Measurements from ENCODE around the gene EMC1.
A peak's percentile ranks its signal among the peaks of the same experiment; 100 is the strongest.
"Not testable (repeated sequence)": the region's sequence is repeated elsewhere in the genome, so short reads cannot be mapped to it uniquely, and the experiment has no call there.

The EMC1 gene

DNA sequence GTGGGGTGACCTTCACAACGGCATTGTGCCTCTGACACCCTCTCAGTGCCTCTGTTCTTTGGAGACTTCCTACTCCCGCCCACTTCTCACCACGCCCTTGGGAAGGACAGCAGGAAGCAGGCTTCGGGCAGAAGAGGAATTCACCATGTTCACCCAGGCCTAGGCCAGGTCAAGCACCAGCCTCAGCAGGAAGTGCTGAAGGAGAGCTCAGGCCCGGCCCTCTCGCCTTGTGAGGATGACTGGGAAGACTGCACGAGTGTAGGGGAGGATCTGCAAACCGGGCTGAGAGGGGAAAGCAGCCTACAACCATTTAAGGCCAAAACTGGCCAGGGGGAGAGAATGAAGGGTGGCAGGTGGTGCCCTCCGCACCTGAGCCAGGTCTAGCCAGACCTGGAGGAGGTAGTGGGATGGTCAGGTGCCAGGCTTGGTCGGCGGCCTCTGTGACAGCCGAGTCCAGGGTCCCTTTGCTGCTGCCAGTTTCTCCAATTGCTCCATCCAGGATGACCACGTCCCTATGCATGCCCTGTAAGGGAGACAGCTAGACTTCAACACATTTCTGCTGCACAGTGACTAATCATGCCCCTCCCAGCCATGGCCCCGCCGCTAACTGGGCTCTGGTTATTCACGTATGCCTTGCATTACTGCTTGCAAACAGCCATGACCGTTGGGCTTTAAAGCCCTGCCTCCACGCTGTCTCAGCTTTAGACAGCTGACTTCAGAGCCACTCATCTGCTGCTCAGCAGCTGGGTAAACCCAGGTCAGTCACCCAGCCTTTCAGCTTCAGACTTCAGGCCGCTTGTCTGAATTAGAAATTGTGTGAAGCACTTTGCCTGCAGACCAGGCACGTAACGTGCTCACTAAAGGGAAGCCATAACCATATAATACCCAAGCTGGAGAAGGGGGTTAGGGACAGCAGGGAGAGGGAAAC is 9.2 kb upstream of the EMC1 start:
- no peak for DNase-seq (ENCODE audit: low read depth)

DNA sequence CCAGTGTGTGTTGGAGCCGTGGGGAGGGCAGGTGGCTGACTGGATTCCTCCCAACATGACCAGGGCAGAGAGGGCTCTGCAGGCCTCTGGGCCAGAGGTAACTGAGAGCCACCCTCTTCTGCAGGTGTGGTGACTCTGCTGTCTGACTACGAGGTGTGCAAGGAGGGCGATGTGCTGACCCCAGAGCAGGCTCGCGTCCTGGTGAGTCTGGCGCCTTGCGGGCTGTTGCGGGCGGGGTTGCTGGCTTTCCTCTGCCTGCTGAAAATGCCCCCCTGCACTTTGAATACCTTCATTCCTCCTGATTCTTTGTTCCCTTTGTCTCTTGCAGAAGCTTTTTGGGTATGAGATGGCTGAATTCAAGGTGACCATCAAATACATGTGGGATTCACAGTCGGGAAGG is 7.0 kb upstream of the EMC1 start:
- DNase-seq (ENCODE audit: low read depth) = no peak

DNA sequence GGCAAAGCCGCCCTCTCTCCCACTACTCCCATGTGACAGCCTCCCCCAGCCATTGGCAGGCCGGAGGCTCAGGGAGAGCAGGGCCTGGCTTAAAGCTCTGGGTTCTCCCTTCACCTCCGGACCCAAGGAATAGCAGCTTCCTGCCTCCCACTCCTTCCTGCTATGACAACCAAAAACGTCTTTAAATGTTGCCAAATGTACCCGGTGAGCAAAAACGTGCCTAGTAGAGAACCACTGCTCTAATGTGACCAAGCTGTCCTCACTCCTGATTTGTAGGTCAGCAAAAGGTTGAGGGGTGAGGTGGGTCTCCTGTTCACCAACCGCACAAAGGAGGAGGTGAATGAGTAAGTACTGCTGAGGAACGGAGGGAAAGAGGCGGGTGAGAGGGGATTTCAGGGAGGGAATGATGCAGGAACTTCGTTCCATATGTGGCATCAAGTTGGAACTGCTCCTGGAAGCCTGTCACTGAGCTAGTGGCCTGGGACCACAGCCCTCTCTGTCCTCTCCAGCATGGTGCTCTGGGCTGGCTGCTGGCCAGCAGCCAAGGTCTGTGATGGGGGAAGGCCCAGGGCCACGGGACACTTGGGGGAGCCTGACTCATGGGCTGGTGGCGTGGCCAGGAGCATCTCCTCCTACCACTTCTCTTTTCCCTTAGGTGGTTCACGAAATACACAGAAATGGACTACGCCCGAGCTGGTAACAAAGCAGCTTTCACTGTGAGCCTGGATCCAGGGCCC is 6.0 kb upstream of the EMC1 start:
- no peak for DNase-seq (ENCODE audit: low read depth)

DNA sequence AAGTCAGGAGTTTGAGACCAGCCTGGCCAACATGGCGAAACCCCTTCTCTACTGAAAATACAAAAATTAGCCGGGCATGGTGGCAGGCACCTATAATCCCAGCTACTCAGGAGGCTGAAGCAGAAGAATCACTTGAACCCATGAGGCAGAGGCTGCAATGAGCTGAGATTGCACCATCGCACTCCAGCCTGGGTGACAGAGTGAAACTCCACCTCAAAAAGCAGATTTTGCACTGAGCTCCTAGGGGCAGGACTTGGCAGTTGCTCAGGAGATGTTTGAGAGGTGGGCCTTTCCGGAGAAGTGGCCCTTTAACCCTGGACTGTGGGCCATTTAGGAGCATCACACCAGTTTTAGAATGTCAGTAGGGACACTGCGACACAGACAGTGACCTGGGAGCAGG is 5.0 kb upstream of the EMC1 start:
- not testable (repeated sequence) for DNase-seq (ENCODE audit: low read depth)

DNA sequence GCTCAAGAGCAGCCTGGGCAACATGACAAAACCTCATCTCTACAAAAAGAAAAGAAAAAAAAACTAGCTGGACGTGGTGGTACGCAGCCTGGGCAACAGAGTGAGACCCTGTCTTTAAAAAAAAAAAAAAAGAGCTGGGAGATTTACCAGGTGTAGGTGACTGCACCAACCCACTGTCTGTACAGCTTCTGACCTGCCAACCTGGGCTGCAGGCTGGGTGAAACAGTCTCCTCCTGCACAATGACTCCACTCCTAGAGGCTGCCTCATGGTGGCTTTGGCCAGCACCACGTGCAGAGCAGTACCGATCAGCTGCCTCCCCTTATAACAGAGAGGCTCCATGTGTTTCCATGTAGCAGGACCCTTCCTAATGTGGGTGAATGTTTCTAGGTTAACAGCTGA is 4.0 kb upstream of the EMC1 start:
- no peak for DNase-seq (ENCODE audit: low read depth)

DNA sequence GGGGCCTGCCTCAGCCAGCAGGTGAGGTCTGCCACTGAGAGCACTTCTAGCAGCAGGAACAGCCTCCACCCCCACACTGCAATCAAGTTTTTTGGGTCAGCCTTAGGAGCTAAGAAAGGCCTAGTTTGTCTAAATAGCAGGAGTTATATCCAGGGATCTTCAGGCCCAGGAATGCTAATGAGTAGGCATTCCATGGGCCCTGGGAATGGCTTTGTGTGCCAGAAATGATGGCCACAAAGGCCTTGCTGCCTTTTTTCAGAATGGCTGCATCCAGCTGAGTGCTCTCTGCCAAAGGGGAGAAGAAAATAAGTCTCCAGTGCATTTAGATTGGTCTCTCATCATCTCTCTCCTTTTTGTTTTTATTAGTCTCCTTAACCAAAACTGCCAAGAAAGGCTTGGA is 3.1 kb upstream of the EMC1 start:
- no peak for DNase-seq (ENCODE audit: low read depth)

DNA sequence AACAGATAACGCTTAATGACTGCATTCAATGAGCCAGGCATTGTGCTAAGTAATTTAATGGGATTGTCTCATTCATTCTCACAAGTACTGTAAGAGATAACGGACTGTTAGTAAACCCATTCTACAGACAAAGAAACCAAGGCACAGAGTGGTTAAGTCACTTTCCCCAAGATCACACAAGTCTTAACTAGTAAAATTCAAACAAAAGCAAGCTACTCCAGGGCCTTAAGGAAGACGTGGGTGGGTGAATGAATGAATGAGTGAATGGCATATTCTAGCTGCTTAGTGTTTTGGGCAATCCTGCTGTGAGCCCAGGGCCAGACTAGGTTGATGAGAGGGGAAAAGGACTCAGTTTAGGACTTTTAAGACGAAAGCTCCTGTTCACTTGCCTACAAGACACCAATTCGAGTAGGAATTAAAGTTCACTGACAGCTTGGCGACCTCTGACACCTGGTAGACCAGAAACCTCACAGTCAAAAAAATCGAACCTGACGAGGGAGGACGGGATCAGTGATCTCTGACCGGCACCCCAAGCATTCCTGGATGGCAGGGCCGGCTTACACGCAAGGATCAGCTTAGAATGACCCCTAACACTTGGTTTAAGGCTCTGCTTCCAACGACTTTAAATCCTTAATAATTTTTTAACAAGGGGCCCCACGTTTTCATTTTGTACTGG is 557 bp downstream of the EMC1 start:
- DNase-seq (ENCODE audit: low read depth) = no peak

DNA sequence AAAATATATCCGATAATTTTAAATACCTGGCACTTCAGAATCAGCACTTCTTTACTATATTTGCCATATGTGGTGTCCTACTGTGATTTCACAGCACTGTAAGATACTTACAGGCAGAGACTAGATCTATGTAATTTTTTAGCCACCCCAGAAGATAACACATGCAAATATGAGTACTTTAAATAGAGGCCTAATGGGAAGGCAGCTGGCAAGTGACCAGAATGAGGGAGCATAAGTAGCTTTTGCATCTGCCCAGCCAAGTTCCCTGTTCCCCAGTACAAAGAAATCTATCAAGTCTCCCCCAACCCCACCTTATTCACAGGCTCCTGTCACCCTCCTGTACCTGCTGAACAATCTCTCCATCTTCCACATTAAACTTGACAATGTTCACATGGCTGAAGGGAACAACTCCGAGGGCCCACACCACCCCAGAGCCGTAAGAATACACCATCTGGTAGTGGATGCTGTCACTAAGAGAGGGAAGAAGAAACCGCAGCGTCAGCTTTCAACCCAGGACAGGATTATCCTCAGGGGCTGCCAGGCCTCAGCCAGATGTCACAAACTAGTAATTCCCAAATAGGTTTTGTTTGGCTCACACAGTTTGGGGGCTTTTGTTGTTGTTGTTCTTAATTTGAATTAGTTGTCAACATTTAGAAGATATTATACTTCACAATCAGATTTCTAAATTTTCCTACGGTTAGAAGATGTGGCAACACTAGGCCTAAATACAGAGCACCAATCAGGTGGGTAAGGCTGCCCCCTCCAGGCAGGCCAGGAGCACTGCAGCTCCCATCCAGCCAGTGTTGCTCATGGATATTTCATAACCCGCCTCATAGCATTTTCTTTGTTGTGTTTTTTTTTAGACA is 10.4 kb downstream of the EMC1 start:
- peak; percentile 47 for DNase-seq (ENCODE audit: low read depth)

DNA sequence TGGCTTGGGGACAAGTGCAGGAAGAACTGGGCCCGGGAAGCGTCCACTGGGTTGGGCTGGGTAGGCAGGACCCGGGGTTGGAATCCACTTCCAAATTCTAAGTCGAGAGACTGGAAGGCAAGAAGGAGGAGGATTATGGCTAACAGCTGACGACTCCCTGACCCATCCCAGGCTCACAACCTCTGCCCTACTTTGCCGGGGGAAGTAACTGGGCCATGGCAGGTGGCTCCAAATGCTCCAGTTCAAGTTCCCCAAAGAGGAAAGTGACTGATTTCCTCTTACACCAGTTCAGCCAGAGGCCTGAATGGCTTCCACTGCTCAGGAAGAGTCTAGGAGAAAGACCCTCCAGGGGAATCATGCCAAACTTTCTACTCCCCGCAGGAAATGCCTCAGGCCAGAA is 11.4 kb downstream of the EMC1 start:
- DNase-seq (ENCODE audit: low read depth) = no peak

DNA sequence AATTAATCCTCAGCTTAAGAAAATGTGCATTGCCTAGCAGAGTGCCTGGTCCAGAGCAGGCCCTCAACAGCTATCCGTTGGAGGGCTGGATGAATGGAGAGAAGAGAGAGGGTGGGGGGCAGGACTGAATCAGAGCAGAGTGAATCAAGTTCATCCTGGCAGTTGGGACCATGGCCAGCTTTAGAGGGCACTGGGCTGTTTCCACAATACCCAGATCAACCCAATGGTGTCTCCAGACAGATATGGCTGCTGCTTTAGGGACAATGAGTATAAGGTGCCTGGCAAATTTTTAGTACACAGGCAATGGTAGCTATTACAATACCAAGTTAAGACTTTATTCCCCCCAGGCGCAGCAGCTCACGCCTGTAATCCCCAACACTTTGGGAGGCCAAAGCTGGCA is 17.1 kb downstream of the EMC1 start:
- no peak for DNase-seq (ENCODE audit: low read depth)

DNA sequence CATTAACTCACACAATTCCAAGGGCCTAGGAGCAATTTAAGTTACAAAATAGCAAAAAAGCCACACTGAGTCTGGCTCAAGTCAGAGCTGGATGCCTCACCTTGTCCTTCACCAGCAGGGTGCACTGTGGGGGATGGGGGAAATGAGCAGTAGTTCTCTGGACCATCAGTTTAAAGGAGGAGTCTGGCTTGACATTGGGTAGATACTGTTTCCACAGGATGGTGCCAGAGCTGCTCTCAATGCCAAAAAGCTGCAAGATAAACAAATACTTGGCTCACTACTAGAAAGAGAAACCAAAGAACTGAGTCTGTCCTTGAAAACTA is 18.8 kb downstream of the EMC1 start:
- no peak for DNase-seq (ENCODE audit: low read depth)

DNA sequence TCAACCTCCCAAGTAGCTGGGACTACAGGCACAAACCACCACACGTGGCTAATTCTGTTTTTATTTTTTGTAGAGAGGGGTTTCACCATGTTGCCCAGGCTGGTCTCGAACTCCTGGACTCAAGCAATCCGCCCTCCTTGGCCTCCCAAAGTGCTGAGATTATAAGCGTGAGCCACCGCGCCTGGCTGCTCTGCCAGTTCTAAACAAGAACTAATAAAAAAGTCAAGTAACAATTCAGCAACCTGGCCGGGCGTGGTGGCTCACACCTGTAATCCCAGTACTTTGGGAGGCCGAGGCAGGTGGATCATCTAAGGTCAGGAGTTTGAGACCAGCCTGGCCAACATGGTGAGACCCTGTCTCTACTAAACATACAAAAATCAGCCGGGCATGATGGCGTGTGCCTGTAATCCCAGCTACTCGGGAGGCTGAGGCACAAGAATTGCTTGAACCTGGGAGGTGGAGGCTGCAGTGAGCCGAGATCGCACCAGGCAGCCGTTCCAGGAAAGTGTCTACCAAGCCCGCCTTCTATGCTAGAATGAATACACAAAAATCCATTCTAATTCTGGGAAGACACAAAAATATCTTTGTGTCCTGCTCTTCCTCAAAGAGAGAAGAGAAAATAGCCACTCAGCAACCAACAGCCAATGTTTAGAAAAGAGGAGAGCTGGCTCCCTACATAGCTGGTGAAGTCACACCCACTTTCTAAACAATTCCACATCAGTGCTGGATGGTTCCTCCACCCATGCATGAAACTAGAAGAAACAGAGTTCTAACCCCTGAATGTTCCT is 19.4 kb downstream of the EMC1 start:
- DNase-seq (ENCODE audit: low read depth) = not testable (repeated sequence)

DNA sequence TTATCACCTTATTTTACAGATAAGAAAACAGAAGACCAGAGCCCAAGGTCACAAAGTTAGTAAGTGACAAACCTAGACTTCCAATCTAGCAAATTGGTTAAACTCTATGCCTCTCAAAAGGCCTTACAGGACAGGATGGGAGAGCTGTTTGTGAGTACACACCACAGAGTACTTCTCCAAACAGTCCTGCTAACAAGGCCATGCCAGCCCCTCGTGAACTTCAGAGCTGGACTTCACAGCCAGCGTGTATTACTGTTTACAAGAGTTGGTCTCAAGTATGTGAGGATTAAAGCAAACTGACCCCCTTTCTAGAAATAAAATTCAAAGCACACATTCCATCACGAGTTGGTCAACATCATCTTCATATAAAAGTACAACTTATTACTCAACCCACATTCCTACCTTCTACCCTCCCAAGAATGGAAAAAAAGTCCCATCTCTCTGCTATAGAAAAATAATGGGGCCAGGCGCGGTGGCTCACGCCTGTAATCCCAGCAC is 21.4 kb downstream of the EMC1 start:
- no peak for DNase-seq (ENCODE audit: low read depth)

DNA sequence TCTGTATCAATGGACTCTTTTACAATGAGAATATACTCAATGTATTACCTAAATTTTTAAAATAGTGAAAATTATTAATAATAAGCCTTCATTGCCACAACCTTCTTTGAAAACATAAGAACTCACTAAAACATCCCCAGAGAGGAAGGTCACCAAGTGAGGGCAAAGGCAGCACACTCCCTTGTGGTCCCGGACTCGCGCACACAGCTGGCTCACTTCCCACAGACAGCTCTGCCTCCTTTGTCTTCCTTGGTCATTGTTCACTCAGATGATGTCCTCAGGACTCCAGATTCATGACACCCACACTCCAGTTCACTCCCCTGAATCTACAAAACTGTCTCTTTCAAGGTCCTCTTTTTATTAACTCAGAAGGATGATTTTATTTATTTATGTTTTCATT is 22.1 kb downstream of the EMC1 start:
- no peak for DNase-seq (ENCODE audit: low read depth)

DNA sequence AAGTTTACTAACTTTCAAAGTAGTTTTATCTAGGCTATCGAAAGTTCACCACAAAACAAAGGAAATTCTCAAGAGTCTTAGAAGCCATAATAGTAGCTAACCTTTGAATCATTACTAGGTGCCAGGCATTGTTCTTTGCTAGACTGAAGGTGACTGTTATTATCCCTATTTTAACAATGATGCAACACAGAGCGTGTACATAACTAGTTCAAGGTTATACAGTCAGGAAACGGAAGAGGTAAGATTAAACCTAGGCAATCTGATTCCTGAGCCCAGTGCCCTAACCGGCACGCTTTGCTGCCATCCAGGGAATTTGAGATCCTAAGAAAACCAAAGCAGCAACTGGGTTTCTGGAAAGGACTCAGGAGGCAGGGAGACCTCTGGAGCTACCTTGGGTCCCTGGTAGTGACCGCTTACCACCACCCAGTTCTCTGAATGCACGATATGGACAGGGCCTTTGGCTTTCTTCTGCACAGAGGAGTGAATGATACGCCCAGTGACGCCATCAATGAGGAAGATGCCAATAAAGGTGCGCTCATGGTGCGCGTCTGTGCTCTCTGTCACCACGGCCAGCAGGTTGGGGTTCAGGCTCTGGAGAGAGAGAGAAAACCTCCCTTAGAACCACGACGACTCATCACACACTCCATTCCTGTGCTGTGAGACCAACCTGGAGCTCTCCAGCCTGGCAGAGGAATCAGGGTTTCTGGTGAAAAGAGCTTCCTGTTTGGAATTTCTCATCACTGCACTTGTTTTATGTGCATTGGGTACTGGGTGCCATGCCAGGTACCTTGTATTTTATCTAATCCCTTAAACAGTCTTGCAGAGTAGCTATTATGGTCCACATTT is 28.1 kb downstream of the EMC1 start:
- DNase-seq (ENCODE audit: low read depth) = no peak

DNA sequence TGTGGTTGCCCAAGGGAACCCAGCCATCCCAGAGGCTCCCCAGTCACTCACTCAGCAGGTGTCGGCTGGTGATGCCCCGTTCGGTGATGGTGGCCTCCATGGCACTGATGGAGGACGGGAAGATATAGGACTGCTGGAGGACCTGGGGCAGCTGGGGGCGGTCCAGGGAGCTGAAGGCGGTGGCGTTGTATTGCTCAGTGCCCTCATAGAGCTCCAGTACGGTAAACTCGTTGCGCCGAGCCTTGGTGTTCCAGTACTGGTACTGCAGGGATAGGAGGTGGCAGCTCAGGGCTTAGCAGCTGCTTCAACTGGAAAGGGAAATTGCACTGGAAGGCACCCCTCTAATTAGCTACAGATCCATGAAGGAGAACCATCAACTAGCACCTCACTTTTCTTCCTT is 28.8 kb downstream of the EMC1 start:
- no peak for DNase-seq (ENCODE audit: low read depth)

DNA sequence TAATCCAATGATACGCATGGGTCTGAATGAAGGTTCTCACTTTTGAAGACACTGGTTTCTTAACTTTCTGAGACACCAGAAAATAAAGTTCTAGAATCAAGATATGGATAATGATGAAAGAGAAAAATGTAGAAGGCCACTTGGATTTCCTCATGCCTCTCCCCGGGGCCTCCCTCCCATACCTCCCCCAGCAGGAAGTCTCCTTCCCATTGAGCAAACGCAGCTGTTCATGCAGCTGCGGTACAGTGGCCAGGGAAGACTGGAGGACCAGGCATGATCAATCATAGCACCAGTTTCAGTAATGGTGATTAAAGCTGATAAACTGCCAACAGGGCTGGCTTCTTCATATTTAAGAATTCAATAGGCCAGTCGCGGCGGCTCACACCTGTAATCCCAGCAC is 30.3 kb downstream of the EMC1 start:
- no peak for DNase-seq (ENCODE audit: low read depth)

DNA sequence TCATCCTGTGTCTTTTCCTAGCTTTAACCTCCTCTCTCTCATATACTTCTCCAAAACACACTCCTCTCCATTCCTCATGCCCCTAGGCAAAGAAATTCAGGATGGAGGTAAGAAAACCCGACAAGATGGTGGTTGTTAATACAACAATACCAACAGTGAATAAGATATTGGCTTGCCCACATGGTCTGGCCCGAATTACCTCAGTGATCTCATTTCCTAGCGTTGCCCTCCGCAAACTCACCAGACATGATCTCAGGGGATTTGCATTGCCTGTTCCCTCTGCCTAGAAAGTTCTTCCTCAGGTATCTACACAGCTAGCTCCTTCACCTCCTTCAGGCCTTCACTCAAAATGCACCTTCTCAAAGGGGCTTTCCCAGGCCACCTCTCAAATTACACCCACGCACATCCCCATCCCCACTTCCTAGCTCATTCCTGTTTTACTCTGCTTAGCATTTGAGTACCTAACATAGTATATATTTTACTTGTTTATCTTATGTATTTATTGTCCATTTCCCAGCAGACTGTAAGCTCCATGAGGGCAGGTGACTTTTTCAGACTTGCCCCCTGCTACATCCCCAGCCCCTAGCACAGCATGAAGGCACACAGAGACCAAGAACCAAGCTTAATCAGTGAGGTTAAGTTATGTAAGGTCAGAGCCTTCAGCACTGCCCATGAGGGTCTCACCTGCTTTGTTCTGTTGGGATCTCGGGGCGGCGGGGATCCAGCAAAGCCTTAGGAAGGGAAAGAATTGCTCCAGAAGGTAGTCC is 31.1 kb downstream of the EMC1 start:
- DNase-seq (ENCODE audit: low read depth) = no peak

DNA sequence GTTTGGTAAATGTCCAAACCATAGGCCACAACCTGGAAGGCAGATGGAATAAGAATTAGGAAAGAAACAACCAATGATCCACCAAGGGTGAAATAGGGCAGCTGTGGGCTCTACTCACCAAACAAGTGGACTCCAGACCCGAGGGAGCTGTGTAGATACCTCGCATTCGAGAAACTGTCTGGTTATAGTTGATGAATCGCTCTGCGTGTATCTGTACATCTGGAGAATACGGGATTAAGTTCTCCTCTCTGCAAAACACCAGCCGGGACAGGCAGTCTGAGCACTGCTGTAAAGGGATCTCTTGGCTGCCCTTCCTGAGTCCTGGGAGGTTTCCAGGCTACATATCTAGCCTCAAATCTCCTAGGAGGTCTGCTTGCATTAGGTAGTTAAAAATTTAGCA is 31.9 kb downstream of the EMC1 start:
- no peak for DNase-seq (ENCODE audit: low read depth)

All from activated T-helper 9 cell treated with anti-CD3 and anti-CD28 coated beads, Interleukin-2, amount 50 U/mL, for 16 hours (primary cell).